Astrocyte (in vitro differentiated cells and primary cell): ENCODE measurements around the gene NRG2. TPM values are rescaled to one million over a fixed set of nuclear protein-coding genes. Genes with fewer than 3 reads are reported as not detected.

Experiments
- DNase-seq: peaks from one replicate; pipeline ENCODE4 v3.0.0-alpha.2; 2010; ENCODE audit warnings: low read depth
- FAIRE-seq: peaks from 2 replicates; lab custom pipeline; 2011; peaks lifted over from hg19 to GRCh38; lab: Jason Lieb, UNC
- H2AFZ ChIP-seq: 2 replicates; pipeline ENCODE4 v1.6.0; 2012; ENCODE audit warnings: low read depth, low read length, inconsistent platforms
- H3K27ac ChIP-seq: 2 replicates; pipeline ENCODE4 v1.5.1; 2011; ENCODE audit warnings: low read depth, low read length, inconsistent platforms
- H3K27me3 ChIP-seq: 2 replicates; pipeline ENCODE4 v1.6.0; 2011; ENCODE audit warnings: low read length, inconsistent platforms; ENCODE audit not compliant: insufficient read depth
- H3K36me3 ChIP-seq: 2 replicates; pipeline ENCODE4 v1.5.1; 2011; ENCODE audit warnings: low read length, inconsistent platforms; ENCODE audit not compliant: insufficient read depth
- H3K4me1 ChIP-seq: 2 replicates; pipeline ENCODE4 v1.5.1; 2011; ENCODE audit warnings: low read length, inconsistent platforms; ENCODE audit not compliant: insufficient read depth
- H3K4me2 ChIP-seq: 2 replicates; pipeline ENCODE4 v1.6.0; 2012; ENCODE audit warnings: low read length, inconsistent platforms
- H3K4me3 ChIP-seq: 2 replicates; pipeline ENCODE4 v1.5.1; 2011; ENCODE audit warnings: low read depth, mild to moderate bottlenecking, low read length, inconsistent platforms; ENCODE audit not compliant: insufficient read depth
- H3K79me2 ChIP-seq: 2 replicates; pipeline ENCODE4 v1.6.0; 2012; ENCODE audit warnings: mild to moderate bottlenecking, low read length, inconsistent platforms; ENCODE audit not compliant: insufficient read depth
- H3K9ac ChIP-seq: 2 replicates; pipeline ENCODE4 v1.6.0; 2012; ENCODE audit warnings: mild to moderate bottlenecking, low read length, inconsistent platforms
- H3K9me3 ChIP-seq: 2 replicates; pipeline ENCODE4 v1.5.1; 2012; ENCODE audit warnings: low read depth, mild to moderate bottlenecking, low read length, inconsistent platforms; ENCODE audit not compliant: insufficient read depth
- H4K20me1 ChIP-seq: 2 replicates; pipeline ENCODE4 v1.6.0; 2012; ENCODE audit warnings: low read length, inconsistent platforms; ENCODE audit not compliant: insufficient read depth
- H3K27ac Mint-ChIP-seq: one replicate; pipeline ENCODE4 v1.8.0; 2021; ENCODE audit warnings: mild to moderate bottlenecking, mixed read lengths; ENCODE audit not compliant: unreplicated experiment
- H3K27me3 Mint-ChIP-seq: one replicate; pipeline ENCODE4 v1.8.0; 2021; ENCODE audit warnings: low read depth, mixed read lengths; ENCODE audit not compliant: unreplicated experiment
- H3K36me3 Mint-ChIP-seq: one replicate; pipeline ENCODE4 v1.8.0; 2021; ENCODE audit warnings: low read depth, mixed read lengths; ENCODE audit not compliant: unreplicated experiment
- H3K4me1 Mint-ChIP-seq: one replicate; pipeline ENCODE4 v1.8.0; 2021; ENCODE audit warnings: low read depth, mixed read lengths; ENCODE audit not compliant: unreplicated experiment
- H3K4me3 Mint-ChIP-seq: one replicate; pipeline ENCODE4 v1.8.0; 2021; ENCODE audit warnings: mild to moderate bottlenecking, moderate library complexity, mixed read lengths; ENCODE audit not compliant: unreplicated experiment
- H3K9me3 Mint-ChIP-seq: one replicate; pipeline ENCODE4 v1.8.0; 2021; ENCODE audit warnings: mild to moderate bottlenecking, mixed read lengths; ENCODE audit not compliant: unreplicated experiment
- CTCF ChIP-seq: IDR thresholded peaks from 2 replicates; pipeline ENCODE4 v1.5.1; 2011; ENCODE audit warnings: low read depth, mild to moderate bottlenecking, inconsistent platforms, low read length, moderate library complexity; ENCODE audit not compliant: insufficient read depth
- EZH2 ChIP-seq: IDR thresholded peaks from 2 replicates; pipeline ENCODE4 v1.6.1; 2012; ENCODE audit warnings: mild to moderate bottlenecking, low read length, inconsistent platforms; ENCODE audit not compliant: insufficient read depth
- total RNA-seq: library from RNA; stranded (reverse); gene quantifications from 2 replicates; pipeline ENCODE4 v1.2.1, GENCODE V29; 2021

The NRG2 gene
- total RNA-seq, 1 donor from 2014 or later = 0.54 TPM

- no peak overlapping the region for H2AFZ ChIP-seq
- H3K4me2 ChIP-seq = no peak overlapping the region
- peaks cover 53% of the 10 kb centered on the region for H3K27me3 ChIP-seq
- H3K9ac ChIP-seq = no peak overlapping the region
- H3K27ac ChIP-seq = no peak overlapping the region
- H3K4me1 ChIP-seq = no peaks in the 10 kb centered on the region
- H3K4me3 ChIP-seq = no peak overlapping the region
- peaks cover 31% of the 10 kb centered on the region for H3K27me3 Mint-ChIP-seq
- no peak overlapping the region for H3K27ac Mint-ChIP-seq
- H3K4me1 Mint-ChIP-seq = no peaks in the 10 kb centered on the region
- DNase-seq = no peak
- peaks cover 5% of the 10 kb centered on the region for H3K9me3 Mint-ChIP-seq
- no peaks in the 10 kb centered on the region for H3K36me3 Mint-ChIP-seq
- H3K9me3 ChIP-seq = no peaks in the 10 kb centered on the region
- H3K79me2 ChIP-seq = no peaks in the 10 kb centered on the region
- H4K20me1 ChIP-seq = no peaks in the 10 kb centered on the region
- no peaks in the 10 kb centered on the region for H3K36me3 ChIP-seq
- no peak overlapping the region for H3K4me3 Mint-ChIP-seq
- no peak for FAIRE-seq
- no peak for TF ChIP-seq EZH2
- no peak for TF ChIP-seq CTCF
These were observed 32.3 kb downstream of the NRG2 start for GRCh38 chr5:140010798-140011197.

- H3K4me1 ChIP-seq = no peaks in the 10 kb centered on the region
- H3K4me3 ChIP-seq = no peak overlapping the region
- H3K9me3 ChIP-seq = no peaks in the 10 kb centered on the region
- H3K9ac ChIP-seq = no peak overlapping the region
- Mint-ChIP-seq H3K9me3 (peaks cover 5% of the 10 kb centered on the region), H3K27ac (no peak overlapping the region), H3K27me3 (peaks cover 56% of the 10 kb centered on the region), H3K36me3 (no peaks in the 10 kb centered on the region), H3K4me3 (no peak overlapping the region), H3K4me1 (peaks cover 1% of the 10 kb centered on the region)
- TF ChIP-seq EZH2 = no peak
- no peak for TF ChIP-seq CTCF
- no peak overlapping the region for H3K27ac ChIP-seq
- H2AFZ ChIP-seq = no peak overlapping the region
- no peaks in the 10 kb centered on the region for H3K79me2 ChIP-seq
- no peaks in the 10 kb centered on the region for H4K20me1 ChIP-seq
- DNase-seq (no peak), FAIRE-seq (no peak)
- H3K27me3 ChIP-seq = peaks cover 70% of the 10 kb centered on the region
- no peak overlapping the region for H3K4me2 ChIP-seq
- no peaks in the 10 kb centered on the region for H3K36me3 ChIP-seq
These were observed 35.8 kb downstream of the NRG2 start for GRCh38 chr5:140007311-140007710.

GRCh38 chr5:140005145-140005591, 37.9 kb downstream of the NRG2 start:
- TF ChIP-seq EZH2 (no peak), CTCF (no peak)

More at GRCh38 chr5:140005145-140005591, 37.9 kb downstream of the NRG2 start:
- DNase-seq (no peak), FAIRE-seq (no peak)
- Histone ChIP-seq H3K79me2 (no peaks in the 10 kb centered on the region), H4K20me1 (no peaks in the 10 kb centered on the region), H3K36me3 (no peaks in the 10 kb centered on the region), H3K4me1 (no peaks in the 10 kb centered on the region), H3K27me3 (peaks cover 65% of the 10 kb centered on the region), H3K4me3 (no peak overlapping the region), H3K9ac (no peak overlapping the region), H3K9me3 (no peaks in the 10 kb centered on the region), H2AFZ (no peak overlapping the region), H3K4me2 (no peak overlapping the region), H3K27ac (no peak overlapping the region)
- Mint-ChIP-seq H3K4me1 (peaks cover 1% of the 10 kb centered on the region), H3K36me3 (no peaks in the 10 kb centered on the region), H3K9me3 (peaks cover 5% of the 10 kb centered on the region), H3K27ac (no peak overlapping the region), H3K4me3 (no peak overlapping the region), H3K27me3 (peaks cover 63% of the 10 kb centered on the region)
